ENCODE measurements around the gene ANO7.

The ANO7 gene

GRCh38 chr2:241188361-241189092 lies at the start of gene ANO7:
TSS of gene ANO7 (plus strand) at chr2:241188677. CDS start at chr2:241190064, 1,387 bp downstream.
- TF ChIP-seq CTCF (IDR thresholded peaks at IDR 0.05) = no peak
- Histone ChIP-seq H3K27ac (no peak within 1 kb of the TSS), H3K4me3 (no peak within 1 kb of the TSS)
- no peak for DNase-seq (ENCODE audit: low spot score)

GRCh38 chr2:241139531-241140444 lies 48.7 kb upstream of the ANO7 start:
- H3K4me3 ChIP-seq = no peak overlapping the region
- no peak for DNase-seq (ENCODE audit: low spot score)
- TF ChIP-seq CTCF (IDR thresholded peaks at IDR 0.05) = no peak
- H3K27ac ChIP-seq = no peak overlapping the region

GRCh38 chr2:241140445-241140840 lies 48.0 kb upstream of the ANO7 start:
- DNase-seq (ENCODE audit: low spot score) = no peak
- Histone ChIP-seq H3K27ac (no peak overlapping the region), H3K4me3 (no peak overlapping the region)
- TF ChIP-seq CTCF (IDR thresholded peaks at IDR 0.05) = no peak

- Histone ChIP-seq H3K27ac (no peak overlapping the region), H3K4me3 (no peak overlapping the region)
- no peak for TF ChIP-seq CTCF (IDR thresholded peaks at IDR 0.05)
- DNase-seq (ENCODE audit: low spot score) = no peak
Measured at GRCh38 chr2:241141214-241141770, 47.2 kb upstream of the ANO7 start.

GRCh38 chr2:241142063-241142462 lies 46.4 kb upstream of the ANO7 start:
- Histone ChIP-seq H3K4me3 (no peak overlapping the region), H3K27ac (no peak overlapping the region)
- no peak for TF ChIP-seq CTCF (IDR thresholded peaks at IDR 0.05)
- no peak for DNase-seq (ENCODE audit: low spot score)

- H3K4me3 ChIP-seq = no peak overlapping the region
Measured at GRCh38 chr2:241142593-241142992, 45.9 kb upstream of the ANO7 start.

More at GRCh38 chr2:241142593-241142992, 45.9 kb upstream of the ANO7 start:
- no peak for DNase-seq (ENCODE audit: low spot score)
- H3K27ac ChIP-seq = no peak overlapping the region
- no peak for TF ChIP-seq CTCF (IDR thresholded peaks at IDR 0.05)

All from coronary artery (tissue), 2 donors.